ENCODE measurements around the gene AIRE.

Gene AIRE

GRCh38 chr21:44305691-44306090 is 20.0 kb downstream of the AIRE start:
- no peak for DNase-seq (ENCODE audit: low read depth)

DNA sequence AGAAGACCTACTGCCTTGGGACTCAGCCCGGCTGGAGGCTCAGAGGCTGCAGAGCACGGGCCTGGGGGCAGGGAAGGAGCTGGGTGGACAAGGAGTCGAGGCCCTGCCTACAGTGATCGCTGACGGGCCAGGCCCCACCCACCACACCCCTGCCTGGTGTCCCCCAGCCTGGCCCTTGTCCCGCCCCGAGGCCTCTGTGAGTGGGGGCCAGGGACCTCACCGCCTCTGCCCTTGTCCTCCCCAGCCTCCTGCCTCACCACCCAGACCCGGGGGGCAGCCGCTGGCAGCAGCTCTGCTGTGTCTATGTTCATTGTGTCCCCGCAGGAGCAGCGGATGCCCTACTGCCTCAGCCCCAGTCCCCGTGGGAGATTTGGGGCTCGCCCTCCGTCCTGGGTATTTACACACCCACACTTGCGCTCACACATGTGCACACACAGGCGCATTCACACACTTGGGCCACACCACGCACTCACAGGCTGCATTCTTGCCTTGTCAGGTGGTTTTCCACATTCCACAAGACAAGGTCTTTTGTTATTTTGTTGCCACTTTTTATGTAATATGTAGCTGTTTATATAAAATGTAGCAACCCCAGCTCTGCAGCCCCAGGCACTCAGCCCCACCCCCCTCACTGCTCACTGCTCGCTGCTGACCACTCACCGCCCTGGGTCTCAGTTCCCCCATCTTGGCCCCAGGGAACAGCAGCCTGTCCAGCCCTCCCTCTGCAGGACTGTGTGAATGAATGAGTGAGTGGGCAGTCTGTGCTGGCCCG is 21.4 kb downstream of the AIRE start:
- no peak for DNase-seq (ENCODE audit: low read depth)

DNA sequence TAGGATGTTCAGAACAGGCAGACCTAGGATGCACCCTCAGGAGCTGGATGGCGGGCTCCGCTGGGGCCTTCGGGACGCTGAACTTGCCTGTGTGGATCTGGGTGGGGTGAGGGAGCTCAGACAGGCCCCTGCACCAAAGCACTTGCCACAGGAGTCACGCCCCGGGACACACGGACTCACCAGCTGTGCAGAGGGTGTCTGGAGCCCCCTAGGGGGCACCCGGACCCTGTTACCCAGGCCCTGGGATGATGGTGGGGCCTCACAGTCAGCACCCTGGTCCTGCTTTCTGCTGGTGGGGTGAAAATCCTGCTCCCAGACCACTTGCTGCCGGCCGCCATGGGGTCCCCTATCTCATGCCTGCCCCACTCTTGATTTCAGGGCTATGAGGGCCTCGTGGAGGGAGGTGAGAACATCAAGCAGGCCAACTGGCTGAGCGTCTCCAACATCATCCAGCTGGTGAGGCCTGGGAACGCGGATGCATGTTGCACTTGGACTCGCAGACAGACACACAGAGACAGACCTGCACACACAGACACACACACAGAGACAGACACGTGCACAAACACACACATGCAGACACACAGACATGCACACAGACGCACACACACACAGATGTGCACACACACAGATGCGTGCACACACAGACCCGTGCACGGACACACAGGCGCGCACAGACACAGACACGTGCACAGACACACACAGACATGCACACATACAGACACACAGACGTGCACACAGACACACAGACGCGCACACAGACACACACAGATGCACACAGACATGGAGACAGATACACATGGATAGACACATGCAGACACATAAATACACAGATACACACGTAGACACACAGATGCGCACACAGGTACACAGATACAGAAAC is 25.2 kb downstream of the AIRE start:
- no peak for DNase-seq (ENCODE audit: low read depth)

DNA sequence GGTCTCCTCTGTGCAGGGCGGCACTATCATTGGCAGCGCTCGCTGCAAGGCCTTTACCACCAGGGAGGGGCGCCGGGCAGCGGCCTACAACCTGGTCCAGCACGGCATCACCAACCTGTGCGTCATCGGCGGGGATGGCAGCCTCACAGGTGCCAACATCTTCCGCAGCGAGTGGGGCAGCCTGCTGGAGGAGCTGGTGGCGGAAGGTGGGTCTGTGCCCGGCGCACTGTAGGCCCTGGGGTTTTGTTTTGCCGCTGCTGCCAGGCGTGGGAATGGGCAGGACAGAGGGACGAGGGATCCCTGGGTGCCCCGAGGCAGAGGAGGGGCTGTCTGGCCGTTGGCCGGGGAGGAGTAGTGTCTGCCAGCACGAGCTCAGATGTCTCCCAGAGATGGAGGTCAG is 26.4 kb downstream of the AIRE start:
- no peak for DNase-seq (ENCODE audit: low read depth)

DNA sequence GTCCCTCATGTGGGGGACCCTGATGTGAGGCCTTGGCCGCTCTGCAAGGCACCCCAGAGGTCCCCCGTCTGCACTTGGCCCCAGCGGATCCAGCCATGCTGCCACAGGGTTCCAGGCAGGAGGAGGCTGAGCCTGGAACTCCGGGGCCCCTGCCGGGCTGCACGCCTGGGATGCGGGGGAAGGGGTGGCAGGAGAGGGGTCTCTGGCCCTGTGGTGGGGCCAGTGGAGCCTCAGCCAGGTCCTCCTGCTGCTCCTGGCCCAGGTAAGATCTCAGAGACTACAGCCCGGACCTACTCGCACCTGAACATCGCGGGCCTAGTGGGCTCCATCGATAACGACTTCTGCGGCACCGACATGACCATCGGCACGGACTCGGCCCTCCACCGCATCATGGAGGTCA is 27.0 kb downstream of the AIRE start:
- DNase-seq (ENCODE audit: low read depth), result no peak

DNA sequence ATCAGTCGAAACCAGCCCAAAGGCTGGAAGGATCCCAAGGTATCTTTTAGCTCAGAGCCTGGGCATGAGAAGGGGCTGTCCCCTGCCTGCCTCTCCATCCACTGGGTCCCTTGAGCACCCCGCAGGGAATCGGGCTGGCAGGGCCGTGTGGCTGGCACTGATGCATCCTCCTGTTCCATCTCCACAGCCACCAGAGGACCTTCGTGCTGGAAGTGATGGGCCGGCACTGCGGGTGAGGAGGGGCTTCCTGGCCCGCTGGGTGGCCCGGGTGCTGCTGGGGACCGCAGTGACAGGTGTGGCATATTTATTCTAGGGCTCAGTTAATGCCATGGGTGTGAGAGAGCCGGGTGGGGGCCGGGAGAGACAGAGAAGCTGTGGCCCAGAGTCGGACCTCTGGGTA is 27.8 kb downstream of the AIRE start:
- no peak for DNase-seq (ENCODE audit: low read depth)

DNA sequence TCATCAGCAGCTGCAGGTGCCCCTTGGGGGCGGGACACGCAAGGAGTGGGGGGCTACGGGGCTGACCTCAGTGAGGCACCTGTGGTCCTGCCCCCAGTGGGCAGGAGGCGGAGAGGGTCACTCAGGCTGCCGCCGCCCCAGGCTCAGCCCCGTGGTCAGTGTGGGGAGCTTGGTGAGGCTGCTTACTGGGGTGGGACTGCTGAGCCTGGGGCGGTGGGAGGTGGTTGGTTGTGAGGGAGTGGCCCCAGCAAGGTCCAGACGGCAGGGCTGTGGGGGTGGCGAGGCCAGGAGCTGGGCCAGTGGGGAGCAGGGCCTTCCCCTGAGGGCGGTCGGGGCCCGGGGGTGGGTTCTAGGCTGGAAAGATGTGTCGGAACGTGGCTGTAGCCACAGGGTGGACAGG is 28.5 kb downstream of the AIRE start:
- DNase-seq (ENCODE audit: low read depth), result no peak

DNA sequence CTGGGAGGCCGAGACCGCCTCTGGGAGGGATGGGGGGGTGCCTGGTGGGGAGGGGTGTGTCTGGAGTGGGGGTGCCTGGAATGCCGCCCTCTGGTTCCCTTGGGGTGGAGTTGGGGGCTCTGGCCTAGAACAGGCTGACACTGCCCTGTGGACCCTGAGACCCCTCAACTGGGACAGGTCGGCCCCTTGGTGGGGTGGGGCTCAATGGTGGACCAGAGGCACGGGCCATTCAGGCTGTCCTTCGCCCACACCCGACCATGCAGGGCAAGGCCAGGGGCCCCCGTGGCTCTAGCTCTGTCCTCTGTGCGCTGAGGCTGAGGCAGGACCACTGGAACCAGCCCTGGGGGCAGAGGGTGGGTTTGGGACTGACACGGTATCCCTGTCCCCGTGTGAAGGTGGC is 28.9 kb downstream of the AIRE start:
- no peak for DNase-seq (ENCODE audit: low read depth)

DNA sequence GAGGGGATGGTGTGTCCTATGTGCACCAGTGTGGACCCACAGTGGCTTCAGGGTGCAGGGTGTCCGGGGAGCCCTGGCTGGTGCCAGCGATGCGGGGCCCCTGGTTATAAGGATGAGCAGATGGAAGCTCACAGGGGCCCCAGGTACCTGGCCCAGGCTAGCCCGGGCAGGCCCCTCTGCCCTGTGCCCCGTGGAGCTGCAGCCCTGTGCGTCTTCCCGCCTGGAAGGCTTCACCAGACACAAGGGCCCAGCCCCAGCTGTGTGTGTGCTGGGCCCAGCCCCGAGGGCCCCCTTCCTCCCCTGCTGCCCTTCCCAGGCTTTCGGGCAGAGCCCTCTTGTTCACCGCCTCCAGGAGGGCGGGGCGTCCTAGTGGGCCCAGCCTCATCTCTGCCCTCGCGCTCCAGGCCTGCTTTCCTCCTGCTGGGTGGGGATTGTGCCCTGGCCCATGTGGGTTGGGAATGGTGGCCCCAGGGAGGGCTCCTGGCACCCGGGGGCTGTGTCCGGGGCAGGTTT is 30.1 kb downstream of the AIRE start:
- DNase-seq (ENCODE audit: low read depth), result no peak

DNA sequence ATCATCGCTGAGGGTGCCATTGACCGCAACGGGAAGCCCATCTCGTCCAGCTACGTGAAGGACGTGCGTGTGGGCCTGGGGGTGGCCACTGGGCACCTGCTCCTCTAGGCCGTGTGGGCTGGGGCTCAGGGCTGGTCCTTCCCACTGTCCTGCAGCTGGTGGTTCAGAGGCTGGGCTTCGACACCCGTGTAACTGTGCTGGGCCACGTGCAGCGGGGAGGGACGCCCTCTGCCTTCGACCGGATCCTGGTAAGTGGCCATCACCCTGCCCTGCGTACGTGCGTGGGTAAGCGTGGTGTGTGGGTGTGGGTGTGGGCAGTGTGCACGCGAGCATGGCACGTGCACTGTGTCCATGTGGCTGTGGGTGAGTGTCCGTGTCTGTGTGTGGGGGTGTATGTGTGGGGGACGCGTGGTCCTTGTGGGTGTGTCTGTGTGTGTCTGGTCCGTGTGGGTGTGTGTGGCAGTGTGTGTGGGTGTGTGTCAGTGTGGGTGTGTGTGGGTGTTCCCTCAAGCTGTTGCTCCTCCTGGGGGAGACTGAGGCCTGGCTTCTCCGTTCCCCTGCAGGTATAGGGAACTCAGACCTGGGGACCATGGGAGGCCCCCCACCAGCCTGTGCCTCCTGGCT is 30.7 kb downstream of the AIRE start:
- no peak for DNase-seq (ENCODE audit: low read depth)

GRCh38 chr21:44317241-44317782 is 31.6 kb downstream of the AIRE start:
- DNase-seq (ENCODE audit: low read depth), result no peak

DNA sequence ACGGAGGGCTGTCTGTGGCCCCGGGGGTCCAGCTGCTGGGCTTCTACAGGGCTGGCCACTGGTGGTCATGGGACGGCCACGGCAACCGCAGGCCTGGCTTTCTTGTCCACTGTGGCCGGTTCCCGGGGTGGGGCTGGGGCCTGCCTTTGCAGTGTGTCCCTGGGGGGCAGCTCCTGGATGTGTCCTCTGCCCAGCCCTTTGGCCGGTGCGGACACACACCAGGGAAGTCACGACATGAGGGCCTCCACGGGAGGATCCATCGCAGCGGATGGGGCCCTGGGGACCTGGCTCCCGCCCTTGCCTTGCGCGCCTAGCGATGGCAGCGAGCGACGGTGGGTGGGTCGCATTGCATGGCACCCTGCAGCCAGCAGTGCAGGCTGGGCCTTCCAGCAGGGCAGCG is 32.2 kb downstream of the AIRE start:
- no peak for DNase-seq (ENCODE audit: low read depth)

GRCh38 chr21:44318489-44319285 is 33.0 kb downstream of the AIRE start:
- no peak for DNase-seq (ENCODE audit: low read depth)

- no peak for DNase-seq (ENCODE audit: low read depth)
These were observed 33.9 kb downstream of the AIRE start for GRCh38 chr21:44319407-44320065.

DNA sequence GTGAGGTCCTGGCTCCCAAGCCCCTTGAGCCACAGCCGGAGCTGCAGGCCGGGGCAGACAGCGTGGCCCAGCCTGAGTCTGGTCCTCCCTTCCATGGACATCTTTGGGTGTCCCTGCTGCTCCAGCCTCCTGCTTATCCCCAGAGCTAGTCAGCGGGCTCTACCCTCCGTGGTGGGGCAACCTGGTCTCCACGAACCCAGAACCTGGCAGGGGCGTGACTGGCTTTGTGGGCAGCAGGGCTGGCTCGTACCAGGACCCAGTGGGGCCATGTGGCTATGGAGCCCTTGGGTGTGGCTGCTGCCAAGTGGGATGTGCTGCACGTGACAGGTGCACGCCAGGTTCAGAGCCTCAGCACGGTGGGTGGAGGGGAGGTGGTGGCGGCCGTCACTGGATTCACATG is 35.2 kb downstream of the AIRE start:
- no peak for DNase-seq (ENCODE audit: low read depth)

- no peak for DNase-seq (ENCODE audit: low read depth)
These were observed 36.3 kb downstream of the AIRE start for GRCh38 chr21:44321846-44322450.

DNA sequence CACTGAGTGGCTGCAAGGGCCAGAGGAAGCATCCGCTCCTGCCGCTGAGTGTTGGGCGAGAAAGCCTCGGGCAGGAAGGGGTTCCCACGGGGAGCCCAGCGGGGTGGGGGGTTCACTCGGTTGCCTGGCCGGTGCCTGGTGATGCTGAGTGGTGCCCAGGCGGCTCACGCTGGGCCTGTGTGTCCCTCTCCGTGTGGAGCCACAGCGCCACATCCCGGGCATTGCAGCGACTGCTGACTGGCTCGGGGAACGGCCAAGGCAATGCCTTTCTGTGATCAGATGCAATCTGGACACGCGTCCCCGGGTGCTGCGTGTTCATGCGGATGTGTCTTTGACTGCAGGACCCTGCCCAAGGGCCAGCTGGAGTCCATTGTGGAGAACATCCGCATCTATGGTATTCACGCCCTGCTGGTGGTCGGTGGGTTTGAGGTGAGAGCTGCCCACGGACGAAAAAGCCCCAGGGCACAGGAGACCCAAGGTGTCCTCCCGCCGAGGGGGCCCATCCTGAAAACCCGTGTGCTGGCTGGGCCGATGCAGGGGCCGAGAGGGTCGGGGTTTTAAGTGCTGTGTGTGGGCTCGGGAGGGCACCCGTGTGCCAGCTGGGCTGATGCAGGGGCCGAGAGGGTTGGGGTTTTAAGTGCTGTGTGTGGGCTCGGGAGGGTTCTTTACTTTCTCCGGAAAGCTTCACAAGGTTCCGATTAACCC is 37.1 kb downstream of the AIRE start:
- DNase-seq (ENCODE audit: low read depth), result no peak

GRCh38 chr21:44323591-44323990 is 37.9 kb downstream of the AIRE start:
- no peak for DNase-seq (ENCODE audit: low read depth)

GRCh38 chr21:44324106-44324853 is 38.6 kb downstream of the AIRE start:
- no peak for DNase-seq (ENCODE audit: low read depth)

DNA sequence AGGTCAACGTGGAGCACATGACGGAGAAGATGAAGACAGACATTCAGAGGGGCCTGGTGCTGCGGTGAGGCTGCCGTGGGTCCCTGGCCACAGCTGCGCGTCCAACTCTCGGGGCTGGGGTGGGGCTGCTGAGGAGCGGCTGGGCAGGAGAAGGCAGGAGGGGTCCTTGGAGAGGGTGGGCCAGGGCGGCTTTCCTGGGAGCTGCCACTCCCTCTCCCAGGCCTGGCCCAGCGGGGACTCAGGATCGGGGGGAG is 39.1 kb downstream of the AIRE start:
- no peak for DNase-seq (ENCODE audit: low read depth)

Measured in stimulated activated CD8-positive, alpha-beta memory T cell treated with anti-CD3 and anti-CD28 coated beads, Interleukin-4, amount 100 ng/mL, for 24 hours (primary cell).